Hematopoietic multipotent progenitor cell treated with erythropoietin and hydrocortisone succinate and interleukin-3 and kit ligand, for 15 days (in vitro differentiated cells): Measurements from ENCODE around the gene CACNA2D3.
"Not testable (repeated sequence)": the region's sequence is repeated elsewhere in the genome, so short reads cannot be mapped to it uniquely, and the experiment has no call there.

Source experiments
- DNase-seq: peaks from one replicate; pipeline ENCODE4 v3.0.0-alpha.2; 2015; ENCODE audit warnings: low spot score

Gene CACNA2D3

DNA sequence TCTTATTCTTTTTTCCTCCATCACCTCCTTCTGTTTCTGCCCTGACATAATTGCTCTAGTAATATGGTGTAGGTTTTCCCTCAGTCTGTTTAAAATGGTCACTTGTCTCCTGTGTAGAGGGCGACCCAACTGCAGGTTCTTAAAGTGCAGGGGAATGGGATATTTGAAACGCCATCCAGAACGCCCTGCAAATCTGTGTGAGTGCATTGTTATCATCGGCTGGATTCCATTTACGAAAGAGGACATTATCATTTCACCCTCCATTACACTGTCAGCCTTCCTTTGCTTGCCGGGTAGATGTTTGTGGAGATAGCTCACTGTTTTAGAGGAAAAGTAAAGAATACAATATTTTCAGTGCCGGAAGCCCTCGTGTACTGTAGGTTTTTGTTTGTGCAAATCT, 451.5 kb downstream of the CACNA2D3 start:
- DNase-seq = no peak

DNA sequence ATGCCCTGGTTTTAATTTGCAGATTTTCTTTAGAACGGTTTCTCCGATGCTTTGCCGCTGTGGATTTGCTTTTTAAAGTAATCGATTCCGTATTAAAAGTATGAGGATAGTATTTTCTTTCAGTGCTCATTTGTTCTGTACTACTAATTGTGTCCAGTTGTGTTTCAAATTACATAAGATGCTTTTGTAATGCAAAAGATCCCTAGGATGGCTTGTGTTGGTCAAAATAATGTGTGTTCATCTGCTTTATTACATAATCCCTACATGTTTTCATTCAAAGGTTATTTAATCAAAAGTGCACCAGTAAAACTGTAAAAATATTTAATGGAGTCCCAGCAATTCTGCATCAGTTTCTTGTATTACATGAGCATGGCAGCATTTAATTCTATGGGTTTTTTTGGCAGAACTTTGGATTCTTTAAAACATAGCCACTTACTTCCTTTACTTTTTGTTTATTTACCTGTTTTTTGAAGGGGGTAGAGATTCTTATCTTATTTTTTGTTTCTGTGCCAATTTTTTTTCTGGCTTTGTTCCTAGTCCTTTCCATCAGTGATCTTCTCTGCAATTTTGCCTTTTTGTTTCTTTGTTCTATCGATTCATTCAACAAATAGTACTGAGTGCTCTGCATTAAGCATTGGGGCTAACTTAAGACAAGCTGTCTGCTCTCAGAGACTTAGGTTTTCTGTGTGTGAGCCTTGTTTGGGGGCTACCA, 452.7 kb downstream of the CACNA2D3 start:
- no peak for DNase-seq

DNA sequence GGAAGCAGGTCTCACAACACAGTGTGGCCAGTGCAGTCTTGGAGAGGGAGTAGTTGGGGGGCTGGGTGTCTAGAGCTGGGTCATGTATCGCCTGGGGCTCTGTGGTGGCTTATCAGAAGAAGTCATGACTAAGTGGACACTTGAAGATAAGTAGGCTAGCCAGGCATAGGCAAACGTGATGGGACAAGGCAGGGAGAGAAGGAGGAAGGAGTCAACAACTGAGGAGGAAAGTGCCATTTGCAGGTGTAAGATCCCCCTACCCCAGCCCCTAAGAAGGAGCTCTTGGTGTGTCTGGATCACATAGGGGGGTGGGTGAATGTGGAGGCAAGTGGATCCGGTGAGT, 453.2 kb downstream of the CACNA2D3 start:
- DNase-seq = peak; percentile 3

DNA sequence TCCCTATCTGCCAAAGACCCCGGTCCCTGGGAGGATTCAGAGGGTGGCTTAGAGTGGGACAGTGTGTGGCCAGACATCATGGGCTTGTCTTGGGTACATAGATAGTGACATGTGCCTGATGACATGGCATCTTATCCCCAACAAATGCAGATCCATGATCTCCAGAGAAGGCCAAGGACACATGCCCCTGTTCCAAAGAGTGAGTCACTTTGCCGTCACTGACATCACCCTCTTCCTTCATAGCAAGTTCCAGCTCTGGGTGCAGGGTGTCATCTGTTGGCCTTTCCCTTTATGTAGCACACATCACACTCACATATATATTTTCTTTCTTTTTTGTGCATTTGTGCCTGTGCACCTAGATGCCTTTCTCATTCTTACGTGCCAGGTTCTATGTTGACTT, 455.0 kb downstream of the CACNA2D3 start:
- DNase-seq = no peak

GRCh38 chr3:54578417-54578816, 456.1 kb downstream of the CACNA2D3 start:
- DNase-seq = no peak

DNA sequence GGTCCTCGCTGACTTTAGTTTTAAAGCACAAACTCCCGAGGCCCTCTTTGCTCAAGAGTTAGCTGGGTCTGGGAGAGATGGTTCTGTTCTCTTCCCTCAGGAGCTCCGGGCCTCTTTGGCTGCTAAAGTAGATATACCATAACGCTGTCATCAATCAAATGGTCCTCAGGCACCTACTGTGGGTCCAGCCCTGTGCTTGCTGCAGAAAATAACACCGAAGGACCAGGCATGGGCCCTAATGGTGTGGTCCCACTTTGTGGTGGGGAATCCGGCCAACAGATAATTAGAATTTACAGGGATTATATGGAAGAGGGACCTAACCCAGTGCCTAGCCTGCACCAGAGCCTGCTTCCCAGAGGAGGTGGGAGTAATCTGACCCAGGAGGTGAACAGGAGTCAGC, 458.1 kb downstream of the CACNA2D3 start:
- no peak for DNase-seq

DNA sequence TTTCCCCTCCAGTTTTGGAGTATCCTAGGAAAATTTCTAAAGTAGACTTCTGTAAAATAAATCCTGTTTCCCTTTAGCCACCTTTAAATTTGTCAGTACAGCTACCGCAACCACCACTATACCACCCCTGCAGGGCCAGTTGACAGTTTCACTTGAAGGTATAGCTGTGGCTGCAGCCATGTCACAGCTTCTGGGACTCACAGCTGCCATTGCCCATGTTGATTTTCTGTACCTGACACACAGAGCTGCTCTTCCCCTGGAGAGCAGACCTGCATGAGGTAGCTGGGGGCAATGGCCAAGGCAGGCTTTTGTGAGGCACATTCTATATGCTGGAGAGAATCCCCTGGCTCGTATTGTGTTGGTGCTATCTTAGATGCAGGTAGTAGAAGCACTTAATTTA, 460.1 kb downstream of the CACNA2D3 start:
- no peak for DNase-seq

GRCh38 chr3:54591157-54591556, 468.8 kb downstream of the CACNA2D3 start:
- DNase-seq = no peak

GRCh38 chr3:54593653-54594052, 471.3 kb downstream of the CACNA2D3 start:
- no peak for DNase-seq

- DNase-seq = no peak
Observed at GRCh38 chr3:54596087-54596486, 473.7 kb downstream of the CACNA2D3 start.

DNA sequence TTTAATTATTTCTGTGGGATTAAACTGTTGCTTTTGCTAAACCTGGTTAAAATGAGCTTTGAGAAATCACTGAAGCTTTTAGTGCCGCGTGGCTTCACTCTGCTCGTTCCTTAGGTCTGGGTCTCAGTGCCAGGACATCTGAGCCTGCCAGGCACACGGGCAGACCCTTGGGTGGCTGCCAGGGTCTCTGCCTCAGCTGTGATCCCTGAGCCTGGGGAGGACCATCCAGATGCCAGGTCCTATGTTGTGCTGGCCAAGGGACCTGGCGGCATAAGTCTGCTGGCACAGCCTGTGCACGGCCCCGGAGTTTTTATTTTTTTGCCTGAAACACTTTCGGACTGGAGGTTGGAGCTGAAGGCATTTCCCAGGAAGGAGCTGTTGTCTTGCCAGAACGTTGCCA, 477.4 kb downstream of the CACNA2D3 start:
- no peak for DNase-seq

- no peak for DNase-seq
Observed at GRCh38 chr3:54600441-54601204, 478.3 kb downstream of the CACNA2D3 start.

DNA sequence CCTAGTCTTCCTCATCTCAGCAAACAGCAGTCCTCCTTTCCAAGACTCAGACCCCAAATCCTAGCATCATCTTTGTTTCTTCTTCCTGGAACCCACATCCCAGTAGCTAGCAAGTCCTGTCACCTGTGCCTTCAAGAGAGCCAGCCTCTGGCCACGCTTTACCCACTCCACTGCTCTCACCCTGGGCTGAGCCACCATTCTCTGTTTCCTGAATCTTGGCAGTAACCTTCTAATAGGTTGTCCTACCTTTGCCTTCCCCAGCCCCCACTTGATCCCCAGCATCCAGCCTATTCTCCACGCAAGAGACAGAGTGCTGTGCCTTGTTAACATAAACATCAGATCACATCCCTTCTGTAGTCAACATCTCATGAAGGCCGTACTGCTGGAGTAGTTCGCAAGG, 482.1 kb downstream of the CACNA2D3 start:
- no peak for DNase-seq

- no peak for DNase-seq
Observed at GRCh38 chr3:54608041-54608440, 485.7 kb downstream of the CACNA2D3 start.

DNA sequence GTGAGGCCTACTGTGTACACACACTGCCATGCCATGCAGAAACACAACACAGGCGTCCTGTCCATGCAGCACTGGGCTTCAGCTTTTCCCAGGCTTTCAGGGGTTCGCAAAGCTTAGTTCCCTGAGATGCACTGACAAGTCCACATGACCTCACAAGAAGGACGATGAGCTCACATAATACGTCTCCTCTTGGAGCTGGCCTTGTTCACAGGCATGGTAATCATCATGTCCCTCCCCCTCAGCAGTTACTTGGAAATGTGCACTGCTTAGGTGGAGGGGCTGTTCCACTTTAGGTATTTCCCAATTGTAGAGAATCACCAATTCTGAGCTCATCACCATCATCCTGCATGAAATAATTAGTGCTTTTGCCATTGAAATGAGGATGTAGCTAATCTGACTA, 496.7 kb downstream of the CACNA2D3 start:
- DNase-seq = no peak

- no peak for DNase-seq
Observed at GRCh38 chr3:54619531-54619930, 497.2 kb downstream of the CACNA2D3 start.

DNA sequence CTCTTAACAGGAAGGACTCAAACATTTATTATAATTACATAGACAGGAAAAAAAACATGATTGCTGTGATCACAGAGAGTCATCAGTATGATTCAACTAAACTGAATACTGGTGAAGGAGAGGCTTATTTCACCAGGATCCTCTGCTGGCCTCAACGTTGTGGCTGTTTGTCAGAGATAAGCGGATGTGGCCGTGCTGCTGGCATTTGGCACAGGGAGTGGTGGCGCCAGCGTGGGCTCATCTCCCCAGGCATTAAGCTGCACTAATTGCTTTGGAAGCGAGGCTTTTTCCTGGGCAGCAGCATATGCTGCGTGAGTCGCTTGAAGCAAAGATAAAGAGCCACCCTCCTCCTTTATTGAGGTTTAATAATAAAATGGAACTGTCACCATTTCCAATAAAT, 498.8 kb downstream of the CACNA2D3 start:
- DNase-seq = peak; percentile 74

DNA sequence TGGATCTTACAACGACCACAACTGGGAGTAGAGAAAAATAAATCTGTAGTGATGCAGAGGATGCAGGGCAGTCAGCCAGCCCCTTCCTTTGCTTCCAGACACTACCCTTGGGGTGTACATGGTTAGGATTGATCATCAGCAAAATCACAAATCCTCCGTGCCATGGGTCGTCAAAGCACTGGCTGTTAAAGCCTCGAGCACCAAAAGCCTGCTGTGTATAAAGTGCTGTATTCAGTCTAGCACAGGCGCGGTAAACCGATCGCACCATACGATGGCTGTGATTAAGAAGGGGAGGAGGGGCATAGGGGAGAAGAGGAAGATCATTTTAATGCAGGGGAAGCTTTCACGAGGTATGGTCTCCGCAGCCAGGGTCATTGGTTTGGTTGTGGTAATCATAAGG, 500.3 kb downstream of the CACNA2D3 start:
- no peak for DNase-seq

DNA sequence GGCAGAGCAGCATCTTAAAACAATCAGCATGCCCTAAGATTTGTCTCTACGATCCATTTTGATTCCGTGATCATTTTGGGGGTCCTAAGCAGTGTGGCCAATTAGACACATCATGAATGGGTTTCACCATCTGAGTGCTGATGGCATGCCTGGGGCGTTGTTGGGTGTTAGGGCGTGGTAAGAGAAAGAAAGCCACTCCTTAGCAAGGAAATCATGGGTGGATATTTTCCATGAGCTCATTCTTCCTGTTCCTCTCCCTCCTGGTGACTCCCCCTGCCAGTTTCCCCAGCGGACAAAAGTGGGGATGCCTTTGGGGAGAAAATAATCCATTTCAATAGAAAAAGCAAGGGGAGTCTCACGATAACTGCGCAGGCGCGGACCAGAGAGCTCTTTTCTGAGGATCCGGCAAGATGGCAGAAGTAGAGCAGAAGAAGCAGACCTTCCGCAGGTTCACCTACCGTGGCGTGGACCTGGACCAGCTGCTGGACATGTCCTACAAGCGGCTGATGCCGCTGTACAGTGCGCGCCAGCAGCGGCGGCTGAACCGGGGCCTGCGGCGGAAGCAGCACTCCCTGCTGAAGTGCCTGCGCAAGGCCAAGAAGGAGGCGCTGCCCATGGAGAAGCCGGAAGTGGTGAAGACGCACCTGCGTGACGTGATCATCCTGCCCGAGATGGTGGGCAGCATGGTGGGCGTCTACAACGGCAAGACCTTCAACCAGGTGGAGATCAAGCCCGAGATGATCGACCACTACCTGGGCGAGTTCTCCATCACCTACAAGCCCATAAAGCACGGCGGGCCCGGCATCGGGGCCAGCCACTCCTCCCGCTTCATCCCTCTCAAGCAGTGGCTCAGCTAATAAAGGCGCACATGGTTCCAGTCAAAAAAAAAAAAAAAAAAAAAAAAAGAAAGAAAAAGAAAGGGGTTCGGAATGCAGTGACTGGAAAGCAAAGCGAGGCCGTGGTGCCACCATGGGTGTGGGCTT, 503.7 kb downstream of the CACNA2D3 start:
- no peak for DNase-seq

DNA sequence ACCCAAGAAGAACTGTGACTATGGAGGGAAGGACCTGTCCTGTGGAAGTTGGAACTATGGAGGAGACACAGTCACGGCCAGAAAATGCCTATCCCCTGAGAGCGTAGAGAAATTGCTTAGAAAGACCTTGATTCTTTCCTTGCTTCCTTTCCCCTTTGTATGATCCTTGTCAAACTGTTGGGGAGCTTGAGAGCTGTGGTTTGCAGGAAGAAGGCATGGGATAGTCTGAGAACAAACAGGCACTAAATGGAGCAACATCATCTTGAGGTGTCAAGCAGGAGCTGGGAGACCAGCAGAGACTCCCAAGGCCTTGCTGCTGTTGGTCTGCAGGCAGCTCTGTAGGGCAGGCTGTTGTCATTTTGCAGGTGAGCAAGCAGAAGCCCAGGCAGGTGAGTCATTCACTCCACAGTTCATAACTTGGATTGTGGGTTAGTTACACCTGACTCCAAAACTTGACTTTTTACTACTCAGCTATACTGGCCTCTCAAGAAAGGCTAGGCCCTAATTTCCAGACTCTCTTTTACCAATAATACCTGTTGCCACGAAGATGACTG, 506.6 kb downstream of the CACNA2D3 start:
- DNase-seq = no peak

- no peak for DNase-seq
Observed at GRCh38 chr3:54630101-54630623, 507.8 kb downstream of the CACNA2D3 start.

DNA sequence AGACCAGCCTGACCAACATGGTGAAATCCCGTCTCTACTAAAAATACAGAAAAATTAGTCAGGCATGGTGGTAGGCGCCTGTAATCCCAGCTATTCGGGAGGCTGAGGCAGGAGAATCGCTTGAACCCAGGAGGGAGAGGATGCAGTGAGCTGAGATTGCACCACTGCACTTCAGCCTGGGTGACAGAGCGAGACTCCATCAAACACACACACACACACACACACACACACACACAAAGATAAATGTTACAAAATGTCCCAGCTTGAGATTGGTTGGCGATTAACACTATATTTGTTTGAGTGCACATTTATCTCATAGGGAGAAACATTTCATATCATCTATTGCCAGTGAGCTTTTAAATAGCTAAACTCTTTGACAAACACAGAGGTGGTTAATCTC, 508.6 kb downstream of the CACNA2D3 start:
- not testable (repeated sequence) for DNase-seq
